SH-SY5Y (cell line): ENCODE data around the gene KDM4C.

ENCODE experiments used
- GATA2 ChIP-seq: IDR thresholded peaks from 2 replicates; pipeline ENCODE4 v1.6.1; 2011; ENCODE audit warnings: mild to moderate bottlenecking, low read depth, low read length
- GATA3 ChIP-seq: IDR thresholded peaks from 2 replicates; pipeline ENCODE4 v1.6.1; 2011; ENCODE audit warnings: low read depth, mild to moderate bottlenecking, low read length, moderate library complexity

DNA sequence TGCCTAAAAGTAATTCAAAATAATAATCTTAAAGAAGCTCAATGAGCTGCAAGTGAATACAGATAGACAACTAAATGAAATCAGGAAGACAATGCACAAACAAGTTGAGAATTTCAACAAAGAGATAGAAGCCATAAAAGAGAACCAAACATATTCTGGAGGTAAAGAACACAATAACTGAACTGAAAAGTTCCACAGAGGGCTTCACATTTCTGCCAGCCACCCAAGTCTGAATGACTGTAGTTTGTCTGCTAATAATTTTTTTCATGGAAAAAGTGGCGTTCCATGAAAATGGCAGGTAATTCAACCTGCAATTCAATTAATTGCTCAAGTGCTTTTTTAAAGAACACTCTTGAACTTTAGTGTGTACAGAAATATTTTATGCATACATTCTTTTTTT, 251.3 kb downstream of the KDM4C start:
- TF ChIP-seq GATA2 (no peak), GATA3 (no peak)
